Measurements from ENCODE around the gene TSPOAP1. TPM values are rescaled to one million over a fixed set of nuclear protein-coding genes. Genes with fewer than 3 reads are reported as not detected.

The TSPOAP1 gene
- total and polyA plus RNA-seq, 2 of the 13 experiments (the other 11 are each of a cell fraction or from before 2014, with no cell fraction given): not detected

- TF ChIP-seq GATA4 (IDR thresholded peaks at IDR 0.05; ENCODE audit: borderline replicate concordance, low read depth) (no peak), HNRNPUL1 (IDR thresholded peaks at IDR 0.05; ENCODE audit: low read depth, low read length) (no peak), SALL1 (CRISPR knock-in tag; IDR thresholded peaks at IDR 0.05) (peak; percentile 44), ZNF546 (CRISPR knock-in tag; conservative IDR thresholded peaks at IDR 0.05) (no peak), ARID5B (CRISPR knock-in tag; IDR thresholded peaks at IDR 0.05) (no peak), NR2C2 (CRISPR knock-in tag; IDR thresholded peaks at IDR 0.05; ENCODE audit: borderline replicate concordance) (no peak), ZBTB40 (IDR thresholded peaks at IDR 0.05) (no peak), ZBTB40 (CRISPR knock-in tag; IDR thresholded peaks at IDR 0.05) (0 out of 2 replicates have a peak, but pooled peaks have one; percentile 43), ARID2 (CRISPR knock-in tag; IDR thresholded peaks at IDR 0.05; ENCODE audit: borderline replicate concordance) (no peak), AKNA (CRISPR knock-in tag; IDR thresholded peaks at IDR 0.05; ENCODE audit: borderline replicate concordance) (no peak)
Observed at GRCh38 chr17:58337600-58338453, 9.2 kb upstream of the TSPOAP1 start (continued).

Measured in HepG2 (cell line).